Measurements from ENCODE around the gene SYK.

GRCh38 chr9:90827181-90827871 is 25.7 kb downstream of the SYK start:
- TF ChIP-seq YY1 (IDR thresholded peaks at IDR 0.05; ENCODE audit: low read depth): no peak
- TF ChIP-seq CTCF (IDR thresholded peaks at IDR 0.05): no peak
- no peak for TF ChIP-seq ZBTB33 (IDR thresholded peaks at IDR 0.05; ENCODE audit: borderline replicate concordance, low read depth)
- no peak for TF ChIP-seq POLR2AphosphoS5 (IDR thresholded peaks at IDR 0.05; ENCODE audit: low read depth, low read length)
- no peak for TF ChIP-seq PBX3 (IDR thresholded peaks at IDR 0.05)
